Limb (tissue), 2 donors: Measurements from ENCODE around the gene AHDC1.
A peak's percentile ranks its signal among the peaks of the same experiment; 100 is the strongest.
"Not testable (repeated sequence)": the region's sequence is repeated elsewhere in the genome, so short reads cannot be mapped to it uniquely, and the experiment has no call there.

ENCODE experiments used
- DNase-seq, 2 donors: peaks; one replicate each; pipeline ENCODE4 v3.0.0-alpha.2; 2016; ENCODE audit errors: extremely low spot score in 2 of 2

AHDC1 gene

DNA sequence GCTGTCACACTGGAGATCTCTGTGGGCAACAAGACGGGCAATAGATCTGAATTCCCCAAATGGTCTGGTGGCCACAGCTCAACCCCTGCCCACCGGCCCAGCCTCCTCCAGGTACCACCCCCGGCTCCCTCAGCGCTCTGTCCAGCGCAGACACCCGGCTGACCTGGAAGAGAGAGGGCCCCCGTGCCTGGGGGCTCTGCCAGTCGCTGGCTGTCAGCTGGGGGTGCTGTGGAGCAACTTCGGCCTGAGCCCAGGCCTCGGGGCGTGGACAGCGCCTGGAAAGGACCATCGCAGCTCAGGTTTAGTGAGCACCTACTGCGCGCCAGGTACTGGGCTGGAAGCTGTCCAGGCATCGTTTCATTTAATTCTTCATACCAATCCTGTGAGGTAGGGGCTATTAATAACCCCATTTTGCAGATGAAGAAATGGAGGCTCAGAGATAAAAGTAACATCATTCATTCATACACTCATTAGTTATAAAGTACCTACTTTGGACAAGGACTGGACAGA lies 51.0 kb downstream of the AHDC1 start:
- no peak for DNase-seq

GRCh38 chr1:27551953-27552312 lies 52.0 kb downstream of the AHDC1 start:
- no peak for DNase-seq

- DNase-seq, result no peak
Observed at GRCh38 chr1:27551170-27551952, 52.6 kb downstream of the AHDC1 start.

GRCh38 chr1:27550510-27551169 lies 53.3 kb downstream of the AHDC1 start:
- DNase-seq, result no peak

GRCh38 chr1:27549807-27550408 lies 54.0 kb downstream of the AHDC1 start:
- no peak for DNase-seq

- no peak for DNase-seq
Observed at GRCh38 chr1:27548858-27549719, 54.9 kb downstream of the AHDC1 start.

- DNase-seq, result no peak
Observed at GRCh38 chr1:27548136-27548853, 55.6 kb downstream of the AHDC1 start.

GRCh38 chr1:27547220-27548116 lies 56.5 kb downstream of the AHDC1 start:
- no peak for DNase-seq

GRCh38 chr1:27545876-27546275 lies 58.1 kb downstream of the AHDC1 start:
- DNase-seq, result no peak

DNA sequence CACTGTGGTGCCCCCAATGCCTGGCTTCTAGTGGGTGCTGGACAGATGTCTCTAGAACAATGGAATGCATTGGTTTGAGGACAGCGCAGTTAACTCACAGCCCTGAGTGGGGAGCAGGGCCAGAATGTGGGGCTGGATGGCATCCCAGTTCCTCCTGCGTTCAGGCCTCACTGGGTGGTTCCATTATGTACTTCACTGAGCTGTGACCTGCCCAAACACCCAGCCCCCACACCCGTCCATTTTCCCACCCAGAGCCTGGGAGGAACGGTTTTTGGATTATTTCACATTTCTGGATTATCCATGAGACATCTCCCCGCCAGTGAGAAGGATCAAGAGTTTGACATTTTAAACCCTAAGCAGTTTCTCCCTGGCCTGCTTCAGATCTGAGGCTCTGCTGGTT lies 58.7 kb downstream of the AHDC1 start:
- no peak for DNase-seq

DNA sequence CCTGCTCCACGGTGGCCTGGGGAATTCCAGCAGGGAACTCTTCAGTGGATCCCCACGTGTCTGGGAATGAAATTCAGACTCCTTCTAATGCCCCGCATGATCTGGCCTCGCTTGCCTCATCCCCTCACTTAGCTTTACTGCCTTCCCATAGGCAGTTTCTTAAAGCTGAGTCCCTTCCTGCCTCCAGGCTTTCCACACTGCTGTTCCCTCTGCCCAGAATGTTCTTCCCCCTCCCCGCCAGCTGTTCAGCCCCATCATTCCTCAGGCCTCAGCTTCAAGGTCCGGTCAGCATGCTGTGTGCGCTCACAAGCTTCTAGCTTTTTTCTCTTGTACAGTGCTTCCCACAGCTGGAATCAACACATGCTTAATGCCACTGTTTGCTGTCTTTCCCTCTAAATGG lies 59.1 kb downstream of the AHDC1 start:
- no peak for DNase-seq

GRCh38 chr1:27543284-27543683 lies 60.7 kb downstream of the AHDC1 start:
- no peak for DNase-seq

DNA sequence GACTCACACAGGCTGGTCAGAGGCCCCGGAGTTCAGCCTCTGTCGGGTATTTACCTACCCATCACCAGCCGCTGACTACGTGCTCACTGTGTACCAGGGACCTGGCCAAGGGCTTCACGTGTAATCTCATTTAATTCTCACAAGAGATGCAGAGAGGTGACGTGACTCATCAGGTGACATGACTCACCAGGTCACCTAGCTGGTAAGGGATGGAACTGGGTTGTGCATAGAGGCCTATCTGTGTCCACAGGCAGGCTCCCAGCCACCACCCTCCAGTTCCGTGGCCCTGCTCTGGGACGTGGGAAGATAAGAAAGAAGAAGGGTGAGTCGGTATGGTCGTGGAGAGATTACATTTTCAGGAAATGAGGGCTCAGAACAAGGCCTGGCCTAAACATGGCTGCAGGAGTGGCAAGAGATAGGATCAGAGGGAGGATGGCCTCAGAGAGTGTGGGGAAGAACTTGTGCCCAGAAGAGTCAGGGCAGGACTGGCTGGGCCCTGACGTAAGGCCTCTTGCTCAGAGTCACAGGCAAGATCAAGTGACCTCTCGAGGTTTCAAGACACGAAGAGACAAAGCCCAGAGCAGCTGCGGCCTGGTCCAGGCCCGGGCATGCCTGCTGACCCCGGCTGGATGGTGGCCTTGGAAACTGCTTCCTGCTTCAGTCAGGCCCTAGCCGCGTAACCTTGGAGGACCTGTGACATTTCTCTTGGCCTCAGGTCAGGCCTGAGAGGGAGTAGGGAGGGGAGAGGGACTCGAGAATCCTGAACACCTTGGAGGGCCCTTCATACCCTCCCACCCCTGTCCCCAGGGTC lies 61.3 kb downstream of the AHDC1 start:
- DNase-seq, result no peak

- no peak for DNase-seq
Observed at GRCh38 chr1:27539901-27540861, 63.8 kb downstream of the AHDC1 start.

DNA sequence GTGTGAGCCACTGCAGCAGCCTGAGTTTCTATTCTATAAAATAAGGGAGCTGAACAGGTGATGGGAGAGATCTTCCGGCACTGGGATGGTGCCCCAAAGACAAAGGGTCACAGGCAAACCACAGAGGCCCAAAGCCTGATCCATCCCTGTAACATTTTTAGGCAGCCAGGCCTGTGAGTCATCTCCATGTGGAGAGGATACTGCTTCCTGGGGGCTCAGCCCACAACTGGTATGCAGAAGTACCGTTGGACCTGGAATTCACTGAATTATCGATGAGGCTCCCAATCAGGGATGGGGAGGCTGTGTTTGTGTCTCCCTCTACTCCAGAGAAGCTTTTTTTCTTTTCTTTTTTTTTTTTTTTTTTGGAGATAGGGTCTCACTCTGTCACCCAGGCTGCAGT lies 65.2 kb downstream of the AHDC1 start:
- DNase-seq, result no peak

DNA sequence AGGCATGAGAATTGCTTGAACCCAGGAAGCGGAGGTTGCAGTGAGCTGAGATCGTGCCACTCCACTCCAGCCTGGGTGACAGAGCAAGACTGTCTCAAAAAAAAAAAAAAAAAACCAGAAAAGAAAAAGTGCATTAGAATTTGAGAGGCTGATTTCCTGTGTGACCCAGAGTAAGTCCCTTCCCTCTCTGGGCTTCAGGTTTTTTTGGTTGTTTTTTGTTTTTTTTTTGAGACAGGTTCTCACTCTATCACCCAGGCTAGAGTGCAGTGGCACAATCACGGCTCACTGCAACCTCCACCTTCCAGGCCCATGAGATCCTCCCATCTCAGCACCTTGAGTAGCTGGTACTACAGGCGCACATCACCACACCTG lies 65.7 kb downstream of the AHDC1 start:
- not testable (repeated sequence) for DNase-seq

DNA sequence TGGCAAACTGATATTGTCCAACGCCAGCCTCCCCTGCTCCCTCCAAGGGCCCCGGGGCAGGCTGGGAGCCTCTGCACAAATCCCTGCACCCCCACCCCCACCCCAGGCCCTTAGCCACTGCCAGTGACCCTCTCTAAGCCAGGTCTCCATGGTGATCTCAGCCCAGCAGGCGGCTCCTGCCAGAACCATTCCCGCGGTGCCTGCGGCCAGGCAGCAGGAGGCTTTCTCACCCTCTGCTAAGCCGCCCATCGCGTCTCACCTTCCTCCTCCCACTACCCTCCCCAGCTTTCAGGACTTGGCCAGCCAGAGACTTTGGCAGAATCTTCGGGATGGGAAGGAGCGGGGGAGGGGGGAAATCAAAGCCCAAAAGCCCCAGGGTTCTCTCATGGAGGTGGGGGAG lies 67.2 kb downstream of the AHDC1 start:
- DNase-seq, result peak; percentile 64 to 70
